Neutrophil (primary cell): ENCODE results near the gene PTER.

ENCODE experiments used
- H3K27ac ChIP-seq: fragments of 200-600 bp; sonication (generic); 2 replicates; pipeline ENCODE4 v1.5.1; 2016; ENCODE audit warnings: mild to moderate bottlenecking, moderate library complexity
- H3K27me3 ChIP-seq: fragments of 200-600 bp; sonication (generic); 2 replicates; pipeline ENCODE4 v1.6.0; 2016; ENCODE audit warnings: mild to moderate bottlenecking
- H3K36me3 ChIP-seq: fragments of 200-600 bp; sonication (generic); 2 replicates; pipeline ENCODE4 v1.5.1; 2017
- H3K4me1 ChIP-seq, 2 experiments: fragments of 200-600 bp in 1 of 2; sonication (generic) in 1 of 2; 1 replicate in 1 of 2; 2 replicates in 1 of 2; pipeline versions ENCODE4 v1.5.1 to v1.6.1; 2013 to 2016; ENCODE audit warnings: low read depth in 1 of 2, low read length in 1 of 2, mild to moderate bottlenecking in 1 of 2, moderate library complexity in 1 of 2; ENCODE audit not compliant: control insufficient read depth in 1 of 2, insufficient read depth in 1 of 2
- H3K4me3 ChIP-seq, 2 experiments: fragments of 200-600 bp in 1 of 2; sonication (generic) in 1 of 2; 1 replicate in 1 of 2; 2 replicates in 1 of 2; pipeline ENCODE4 v1.5.1; 2013 to 2016; ENCODE audit warnings: low read depth in 1 of 2, low read length in 1 of 2, mild to moderate bottlenecking in 1 of 2, moderate library complexity in 1 of 2
- H3K9me3 ChIP-seq: fragments of 200-600 bp; sonication (generic); 2 replicates; pipeline ENCODE4 v1.5.1; 2016
- CTCF ChIP-seq: fragments of 200-600 bp; sonication (generic); IDR thresholded peaks from 2 replicates; pipeline ENCODE4 v1.5.1; 2016; ENCODE audit warnings: antibody characterized with exemption

The PTER gene

GRCh38 chr10:16449454-16449853 is 12.6 kb downstream of the PTER start:
- no peaks in the 10 kb centered on the region for H3K9me3 ChIP-seq
- H3K27me3 ChIP-seq, result no peaks in the 10 kb centered on the region

GRCh38 chr10:16458166-16458955 is 21.6 kb downstream of the PTER start:
- Histone ChIP-seq H3K36me3 (no peaks in the 10 kb centered on the region), H3K9me3 (no peaks in the 10 kb centered on the region), H3K4me3 (no peak overlapping the region), H3K4me1 (no peaks in the 10 kb centered on the region), H3K27me3 (no peaks in the 10 kb centered on the region), H3K27ac (no peak overlapping the region)
- no peak for TF ChIP-seq CTCF

More at GRCh38 chr10:16449454-16449853, 12.6 kb downstream of the PTER start:
- H3K27ac ChIP-seq, result no peak overlapping the region
- no peak overlapping the region for H3K4me3 ChIP-seq
- H3K4me1 ChIP-seq, result no peaks in the 10 kb centered on the region
- no peak for TF ChIP-seq CTCF
- no peaks in the 10 kb centered on the region for H3K36me3 ChIP-seq

DNA sequence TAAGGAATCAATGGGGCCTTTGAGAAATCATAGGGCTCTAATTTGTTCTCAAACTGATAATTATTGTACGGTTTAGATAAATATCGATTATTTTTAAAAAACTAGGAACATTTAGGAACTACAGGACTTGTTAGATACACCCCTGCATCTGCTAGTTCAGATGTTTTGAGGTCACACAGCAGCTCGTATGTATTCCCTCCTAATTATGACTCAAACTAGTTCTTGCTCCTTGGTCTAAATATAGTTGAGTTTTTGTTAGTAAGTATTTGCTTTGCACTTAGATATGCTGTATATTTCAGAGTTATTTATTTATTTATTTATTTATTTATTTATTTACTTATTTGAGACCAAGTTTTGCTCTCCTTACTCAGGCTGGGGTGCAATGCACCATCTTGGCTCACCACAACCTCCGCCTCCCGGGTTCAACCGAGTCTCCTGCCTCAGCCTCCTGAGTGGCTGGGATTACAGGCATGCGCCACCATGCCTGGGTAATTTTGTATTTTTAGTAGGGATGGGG is 22.7 kb downstream of the PTER start:
- TF ChIP-seq CTCF, result no peak
- H3K27ac ChIP-seq, result no peak overlapping the region
- no peaks in the 10 kb centered on the region for H3K9me3 ChIP-seq
- H3K36me3 ChIP-seq, result no peaks in the 10 kb centered on the region
- no peak overlapping the region for H3K4me3 ChIP-seq
- H3K4me1 ChIP-seq, result no peaks in the 10 kb centered on the region
- H3K27me3 ChIP-seq, result no peaks in the 10 kb centered on the region

DNA sequence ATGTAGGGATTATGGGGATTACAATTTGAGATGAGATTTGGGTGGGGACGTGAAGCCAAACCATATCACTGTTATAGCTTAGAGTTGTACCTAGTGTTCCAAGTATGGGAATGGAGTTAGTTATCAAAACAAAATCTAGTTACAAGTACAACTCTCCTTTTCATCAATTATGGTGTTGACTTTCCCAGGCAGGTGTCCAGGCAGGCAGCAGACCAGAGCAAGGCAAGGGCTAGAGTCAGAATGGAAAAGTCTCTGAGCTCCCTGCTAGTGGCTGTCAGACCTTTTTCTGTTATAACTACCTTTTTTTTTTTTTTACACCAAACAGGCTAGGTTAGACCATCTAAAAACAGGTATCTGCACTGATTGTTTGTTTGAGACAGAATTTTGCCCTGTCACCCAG is 29.2 kb downstream of the PTER start:
- H3K4me1 ChIP-seq, result no peaks in the 10 kb centered on the region
- H3K27me3 ChIP-seq, result no peaks in the 10 kb centered on the region
- H3K9me3 ChIP-seq, result no peaks in the 10 kb centered on the region
- no peak overlapping the region for H3K4me3 ChIP-seq
- no peaks in the 10 kb centered on the region for H3K36me3 ChIP-seq
- TF ChIP-seq CTCF, result no peak
- no peak overlapping the region for H3K27ac ChIP-seq

DNA sequence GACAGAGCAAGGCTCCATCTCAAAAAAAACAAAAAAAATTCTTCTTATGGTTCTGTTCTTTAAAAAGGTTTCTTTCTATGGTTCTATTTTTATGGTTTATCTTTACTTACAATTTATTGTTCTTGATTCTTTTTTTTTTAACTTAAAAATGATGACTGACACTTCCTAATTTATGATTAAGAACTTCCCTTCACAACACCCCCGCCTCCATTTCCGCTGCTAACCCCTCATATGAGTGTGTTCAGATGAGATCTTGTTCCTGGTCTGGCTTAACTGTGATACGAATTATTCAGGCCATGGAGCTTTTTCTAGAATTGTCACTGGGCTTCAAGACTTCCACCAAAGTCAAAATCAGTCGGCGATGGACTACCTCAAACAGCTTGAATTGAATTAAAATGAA is 33.9 kb downstream of the PTER start:
- no peak overlapping the region for H3K4me3 ChIP-seq
- H3K4me1 ChIP-seq, result no peaks in the 10 kb centered on the region
- H3K9me3 ChIP-seq, result no peaks in the 10 kb centered on the region
- H3K36me3 ChIP-seq, result no peaks in the 10 kb centered on the region
- no peaks in the 10 kb centered on the region for H3K27me3 ChIP-seq
- no peak for TF ChIP-seq CTCF
- no peak overlapping the region for H3K27ac ChIP-seq
